Activated CD8-positive, alpha-beta memory T cell treated with anti-CD3 and anti-CD28 coated beads, Interleukin-2, amount 50 U/mL, for 4 hours (primary cell): ENCODE data around the gene USP38.
A peak's percentile ranks its signal among the peaks of the same experiment; 100 is the strongest.
"Not testable (repeated sequence)": the region's sequence is repeated elsewhere in the genome, so short reads cannot be mapped to it uniquely, and the experiment has no call there.

Experiments used
- DNase-seq: peaks from one replicate; pipeline ENCODE4 v3.0.0-alpha.2; 2020

Gene USP38, protein sequence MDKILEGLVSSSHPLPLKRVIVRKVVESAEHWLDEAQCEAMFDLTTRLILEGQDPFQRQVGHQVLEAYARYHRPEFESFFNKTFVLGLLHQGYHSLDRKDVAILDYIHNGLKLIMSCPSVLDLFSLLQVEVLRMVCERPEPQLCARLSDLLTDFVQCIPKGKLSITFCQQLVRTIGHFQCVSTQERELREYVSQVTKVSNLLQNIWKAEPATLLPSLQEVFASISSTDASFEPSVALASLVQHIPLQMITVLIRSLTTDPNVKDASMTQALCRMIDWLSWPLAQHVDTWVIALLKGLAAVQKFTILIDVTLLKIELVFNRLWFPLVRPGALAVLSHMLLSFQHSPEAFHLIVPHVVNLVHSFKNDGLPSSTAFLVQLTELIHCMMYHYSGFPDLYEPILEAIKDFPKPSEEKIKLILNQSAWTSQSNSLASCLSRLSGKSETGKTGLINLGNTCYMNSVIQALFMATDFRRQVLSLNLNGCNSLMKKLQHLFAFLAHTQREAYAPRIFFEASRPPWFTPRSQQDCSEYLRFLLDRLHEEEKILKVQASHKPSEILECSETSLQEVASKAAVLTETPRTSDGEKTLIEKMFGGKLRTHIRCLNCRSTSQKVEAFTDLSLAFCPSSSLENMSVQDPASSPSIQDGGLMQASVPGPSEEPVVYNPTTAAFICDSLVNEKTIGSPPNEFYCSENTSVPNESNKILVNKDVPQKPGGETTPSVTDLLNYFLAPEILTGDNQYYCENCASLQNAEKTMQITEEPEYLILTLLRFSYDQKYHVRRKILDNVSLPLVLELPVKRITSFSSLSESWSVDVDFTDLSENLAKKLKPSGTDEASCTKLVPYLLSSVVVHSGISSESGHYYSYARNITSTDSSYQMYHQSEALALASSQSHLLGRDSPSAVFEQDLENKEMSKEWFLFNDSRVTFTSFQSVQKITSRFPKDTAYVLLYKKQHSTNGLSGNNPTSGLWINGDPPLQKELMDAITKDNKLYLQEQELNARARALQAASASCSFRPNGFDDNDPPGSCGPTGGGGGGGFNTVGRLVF

DNA sequence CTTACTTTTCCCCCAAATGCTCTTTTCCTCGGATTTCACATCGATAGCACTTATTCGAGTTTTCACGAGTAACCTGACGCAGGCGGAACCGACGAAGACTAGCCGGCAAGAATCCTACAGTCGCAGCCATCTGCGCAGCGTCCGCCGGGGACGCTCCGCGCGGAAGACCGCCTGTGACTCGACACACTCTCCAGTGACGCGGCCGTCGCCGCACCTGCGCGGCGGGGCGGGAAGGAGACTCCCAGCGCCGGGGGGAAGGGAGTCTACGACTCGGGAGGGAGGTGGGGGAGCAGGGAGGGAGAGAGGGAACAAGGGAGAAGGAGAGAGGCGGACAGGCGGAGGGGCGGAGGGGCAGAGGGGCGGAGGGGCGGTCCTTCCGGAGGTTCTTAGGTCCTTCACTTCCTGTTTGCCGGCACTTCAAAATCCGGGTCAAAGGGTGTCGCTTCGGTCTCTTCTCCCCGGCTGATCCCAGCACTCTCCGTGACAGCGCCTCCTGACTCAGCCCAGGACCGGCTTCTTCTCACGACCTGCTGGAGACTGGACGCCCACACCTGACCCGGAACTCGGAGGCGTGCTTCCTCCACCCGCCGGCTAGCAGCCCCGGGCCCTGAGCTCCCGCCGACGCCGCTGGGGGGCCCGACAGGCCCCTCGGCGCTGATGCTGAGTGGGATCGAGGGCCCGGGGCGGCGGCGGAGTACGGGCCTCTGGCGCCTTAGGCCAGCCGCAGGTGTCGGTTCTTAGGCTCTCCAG lies at the start of gene USP38:
Gene USP38, plus strand, starts transcription at position 415 of the 750 bp plus-strand sequence. CDS start 534 bp downstream, outside the sequence.
- DNase-seq, result peak; percentile 84

DNA sequence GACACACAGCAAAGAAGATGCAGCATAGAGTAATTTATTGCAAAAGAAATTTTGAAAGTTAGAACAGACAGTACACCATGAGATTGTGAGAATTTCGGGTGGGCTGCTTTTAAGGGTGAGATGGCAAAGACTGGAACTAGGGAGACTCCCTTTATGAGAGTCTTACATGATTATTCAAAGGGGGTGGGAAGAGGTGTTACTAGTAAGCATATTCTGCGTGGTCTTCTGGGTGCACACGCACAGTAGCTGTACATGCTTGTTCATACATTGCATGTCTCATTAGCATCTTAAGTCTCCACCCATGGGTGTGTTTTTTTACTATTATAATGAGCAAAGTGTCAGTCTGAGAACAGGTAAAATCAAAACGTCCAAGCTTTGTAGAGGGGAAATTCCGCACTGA lies 49.4 kb upstream of the USP38 start:
- no peak for DNase-seq

DNA sequence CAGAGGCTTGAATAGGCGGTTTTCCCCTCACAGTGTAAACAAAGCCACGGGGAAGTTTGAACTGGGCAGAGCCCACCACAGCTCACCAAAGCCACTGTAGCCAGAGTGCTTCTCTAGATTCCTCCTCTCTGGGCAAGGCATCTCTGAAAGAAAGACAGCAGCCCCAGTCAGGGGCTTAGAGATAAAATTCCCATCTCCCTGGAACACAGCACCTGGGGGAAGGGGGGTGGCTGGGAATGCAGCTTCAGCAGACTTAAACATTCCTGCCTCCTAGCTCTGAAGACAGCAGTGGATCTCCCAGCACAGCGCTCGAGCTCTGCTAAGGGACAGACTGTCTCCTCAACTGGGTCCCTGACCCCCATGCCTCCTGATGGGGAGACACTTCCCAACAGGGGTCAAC lies 44.0 kb upstream of the USP38 start:
- DNase-seq, result no peak

DNA sequence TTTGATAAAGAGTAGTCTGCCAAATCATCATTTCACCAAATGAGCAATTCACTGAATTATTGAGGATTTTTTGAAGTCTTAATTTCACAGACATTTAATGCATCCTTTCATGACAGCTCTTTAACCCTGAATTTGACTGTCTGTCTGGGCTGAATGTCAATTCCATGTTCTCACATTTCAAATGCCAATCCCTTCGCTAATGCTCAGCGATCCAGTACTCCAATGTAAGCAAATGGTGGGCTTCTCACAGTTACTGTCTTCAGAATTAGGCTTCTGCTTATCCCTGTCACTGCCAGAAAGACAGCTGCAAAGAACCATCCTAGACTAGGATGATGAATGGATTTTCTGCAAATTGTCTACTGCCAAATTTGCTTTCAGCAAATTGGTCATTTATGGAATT lies 36.2 kb upstream of the USP38 start:
- no peak for DNase-seq

DNA sequence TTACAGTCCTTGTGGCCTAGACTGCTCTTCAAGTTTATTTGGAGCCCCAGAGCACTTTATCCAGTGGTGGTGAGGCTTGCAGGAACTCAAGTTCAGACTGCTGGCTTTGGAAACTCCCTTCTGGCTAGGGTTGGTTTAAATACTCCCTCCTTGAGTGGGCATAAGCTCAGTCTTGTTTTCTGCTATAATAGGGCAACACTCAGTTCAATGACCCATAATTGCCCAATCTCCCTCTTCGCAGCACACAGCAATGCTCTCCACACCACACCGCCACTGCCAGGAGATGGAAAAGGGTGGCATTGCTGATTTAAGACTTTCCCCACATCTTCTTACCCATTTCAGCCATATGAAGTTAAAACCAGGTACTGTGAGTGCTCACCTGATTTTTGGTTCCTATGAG lies 27.9 kb upstream of the USP38 start:
- no peak for DNase-seq

DNA sequence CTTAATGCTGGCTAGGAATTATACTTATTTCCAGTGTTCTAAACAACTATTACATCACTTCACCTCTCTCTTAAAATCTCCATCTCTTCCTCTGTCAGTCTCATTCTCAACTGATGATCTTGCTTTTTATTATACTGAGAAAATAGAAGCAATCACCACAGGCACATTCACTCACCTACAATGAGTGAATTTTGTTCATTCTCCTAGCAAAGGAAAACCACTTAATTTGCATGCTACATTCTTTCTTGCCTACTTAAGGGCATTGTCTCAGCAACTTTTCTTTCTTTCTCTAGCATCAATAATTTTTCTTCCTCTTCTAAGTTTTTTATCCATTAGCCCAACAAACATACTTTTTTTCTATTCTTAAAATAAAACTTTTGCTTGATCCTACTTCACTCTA lies 21.1 kb upstream of the USP38 start:
- no peak for DNase-seq

DNA sequence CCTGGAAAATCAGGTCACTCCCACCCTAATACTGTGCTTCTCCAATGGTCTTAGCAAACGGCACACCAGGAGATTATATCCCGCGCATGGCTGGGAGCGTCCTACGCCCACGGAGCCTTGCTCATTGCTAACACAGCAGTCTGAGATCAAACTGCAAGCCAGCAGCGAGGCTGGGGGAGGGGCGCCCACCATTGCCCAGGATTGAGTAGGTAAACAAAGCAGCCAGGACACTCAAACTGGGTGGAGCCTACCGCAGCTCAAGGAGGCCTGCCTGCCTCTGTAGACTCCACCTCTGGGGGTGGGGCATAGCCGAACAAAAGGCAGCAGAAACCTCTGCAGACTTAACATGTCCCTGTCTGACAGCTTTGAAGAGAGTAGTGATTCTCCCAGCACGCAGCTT lies 18.0 kb upstream of the USP38 start:
- DNase-seq, result not testable (repeated sequence)

DNA sequence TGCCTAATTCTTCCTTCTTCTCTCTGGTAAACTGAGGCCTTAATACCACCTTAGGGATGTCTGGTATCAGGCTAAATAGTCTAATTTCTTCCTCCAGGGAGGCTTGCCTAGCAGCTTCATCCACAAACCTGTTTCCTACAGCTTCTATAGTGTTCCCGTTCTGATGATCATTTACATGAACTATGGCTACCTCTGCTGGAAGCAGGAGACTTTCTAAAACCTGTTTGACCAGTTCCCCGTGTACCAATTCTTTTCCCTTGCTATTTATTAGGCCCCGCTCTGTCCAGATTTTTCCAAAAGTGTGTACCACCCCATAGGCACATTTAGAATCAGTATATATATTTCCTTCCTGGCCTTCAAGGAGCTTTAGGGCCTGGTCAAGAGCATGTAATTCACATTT lies 5.8 kb upstream of the USP38 start:
- no peak for DNase-seq

DNA sequence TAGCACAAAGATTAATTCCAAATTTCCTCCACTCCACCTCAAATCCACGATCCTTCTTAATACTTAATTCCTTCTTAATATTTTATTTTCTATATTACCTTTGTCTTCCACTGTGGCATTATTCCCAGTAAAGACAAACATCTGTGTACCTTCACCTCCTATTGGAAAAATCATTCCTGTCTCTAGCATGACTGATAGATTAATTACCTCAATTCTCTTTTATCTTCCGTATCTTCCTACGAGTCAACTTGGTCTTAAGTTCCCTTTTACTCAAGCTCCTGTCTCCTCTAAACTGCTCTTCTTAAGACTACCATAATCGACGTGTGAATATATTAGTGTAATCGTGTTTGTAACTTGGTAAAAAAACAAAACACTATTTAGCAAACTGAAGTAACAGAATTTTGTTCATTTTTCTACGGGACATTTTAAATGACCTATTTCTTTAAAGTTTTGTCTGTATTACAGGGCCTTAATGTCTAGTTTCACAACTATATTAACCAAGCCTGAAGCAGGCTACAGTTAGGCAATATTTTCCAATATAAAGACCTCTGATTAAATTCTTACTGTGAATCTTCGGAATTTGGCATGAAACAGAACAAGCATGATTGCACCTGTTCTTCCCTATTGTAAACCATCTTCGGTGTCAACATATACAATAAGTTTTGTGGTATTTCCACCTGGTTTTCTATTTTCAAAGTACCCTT lies 1.1 kb upstream of the USP38 start:
- DNase-seq, result no peak

DNA sequence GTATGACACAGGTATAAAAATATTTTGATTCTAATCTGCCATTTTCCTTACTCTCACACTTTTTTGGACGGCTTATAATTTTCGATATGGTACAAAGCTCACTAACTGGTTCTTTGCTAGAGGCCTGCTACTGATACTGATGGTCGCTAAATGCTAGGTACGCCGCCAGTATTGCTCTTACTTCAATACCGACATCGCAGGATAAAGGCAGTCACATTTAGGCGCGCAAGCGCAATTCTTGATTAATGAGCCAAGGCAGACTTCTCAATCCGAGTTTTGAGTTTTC lies 557 bp upstream of the USP38 start:
- no peak for DNase-seq

DNA sequence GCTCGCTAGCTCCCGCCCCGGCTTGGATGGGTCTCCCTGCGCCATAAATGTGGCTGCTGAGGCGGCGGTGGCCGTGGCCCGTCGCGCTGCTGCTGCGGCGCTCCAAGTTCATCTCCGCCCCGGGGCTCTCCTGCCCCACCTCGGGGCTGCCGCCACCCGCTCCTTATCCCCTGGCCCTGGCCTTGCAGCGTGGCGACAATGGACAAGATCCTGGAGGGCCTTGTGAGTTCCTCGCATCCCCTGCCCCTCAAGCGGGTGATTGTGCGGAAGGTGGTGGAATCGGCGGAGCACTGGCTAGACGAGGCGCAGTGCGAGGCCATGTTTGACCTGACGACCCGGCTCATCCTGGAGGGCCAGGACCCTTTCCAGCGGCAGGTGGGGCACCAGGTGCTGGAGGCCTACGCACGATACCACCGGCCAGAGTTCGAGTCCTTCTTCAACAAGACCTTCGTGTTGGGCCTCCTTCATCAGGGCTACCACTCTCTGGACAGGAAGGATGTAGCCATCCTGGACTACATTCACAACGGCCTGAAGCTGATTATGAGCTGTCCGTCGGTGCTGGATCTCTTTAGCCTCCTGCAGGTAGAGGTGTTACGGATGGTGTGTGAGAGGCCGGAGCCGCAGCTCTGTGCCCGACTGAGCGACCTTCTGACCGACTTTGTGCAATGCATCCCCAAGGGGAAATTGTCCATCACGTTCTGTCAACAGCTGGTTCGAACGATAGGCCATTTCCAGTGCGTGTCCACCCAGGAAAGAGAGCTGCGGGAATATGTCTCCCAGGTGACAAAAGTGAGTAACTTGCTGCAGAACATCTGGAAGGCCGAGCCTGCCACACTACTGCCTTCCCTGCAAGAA lies 763 bp downstream of the USP38 start:
- DNase-seq, result no peak

DNA sequence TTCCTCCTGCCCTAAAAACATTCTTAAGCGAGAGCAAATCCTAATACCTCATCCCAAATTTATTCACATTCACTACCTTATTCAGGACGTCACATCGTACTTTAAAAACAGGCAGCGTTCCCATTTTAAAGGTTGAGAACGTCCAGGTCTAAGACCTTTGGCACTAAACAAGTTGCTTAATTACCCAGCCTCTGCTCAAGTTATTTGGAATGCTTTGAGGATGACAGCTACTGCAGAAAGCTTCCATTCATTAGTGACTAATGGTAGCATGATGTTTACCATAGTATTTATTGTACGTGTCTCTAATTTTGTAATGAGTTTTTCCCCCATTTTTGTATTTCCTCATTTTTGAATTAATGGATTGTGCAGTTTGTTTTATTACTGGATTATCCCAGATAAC lies 1.5 kb downstream of the USP38 start:
- no peak for DNase-seq

DNA sequence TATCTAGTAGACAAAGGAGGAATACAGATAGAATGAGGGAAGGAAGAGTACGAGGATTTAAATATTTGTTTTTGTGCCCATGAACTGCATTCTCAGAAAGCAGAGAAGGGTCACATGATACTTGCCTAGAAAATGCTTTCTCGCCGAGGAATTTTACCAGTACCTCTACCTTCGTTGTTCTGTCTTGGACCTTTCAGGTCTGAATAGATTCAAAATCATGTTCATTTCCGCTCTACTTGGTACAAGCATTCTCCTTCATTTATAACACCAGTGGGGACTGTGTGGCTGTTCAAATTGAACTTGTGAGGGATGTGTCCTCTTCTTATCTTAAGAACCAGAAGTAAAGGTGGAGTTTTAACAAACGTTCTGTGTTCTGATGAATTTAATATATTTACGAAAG lies 1.9 kb downstream of the USP38 start:
- no peak for DNase-seq

DNA sequence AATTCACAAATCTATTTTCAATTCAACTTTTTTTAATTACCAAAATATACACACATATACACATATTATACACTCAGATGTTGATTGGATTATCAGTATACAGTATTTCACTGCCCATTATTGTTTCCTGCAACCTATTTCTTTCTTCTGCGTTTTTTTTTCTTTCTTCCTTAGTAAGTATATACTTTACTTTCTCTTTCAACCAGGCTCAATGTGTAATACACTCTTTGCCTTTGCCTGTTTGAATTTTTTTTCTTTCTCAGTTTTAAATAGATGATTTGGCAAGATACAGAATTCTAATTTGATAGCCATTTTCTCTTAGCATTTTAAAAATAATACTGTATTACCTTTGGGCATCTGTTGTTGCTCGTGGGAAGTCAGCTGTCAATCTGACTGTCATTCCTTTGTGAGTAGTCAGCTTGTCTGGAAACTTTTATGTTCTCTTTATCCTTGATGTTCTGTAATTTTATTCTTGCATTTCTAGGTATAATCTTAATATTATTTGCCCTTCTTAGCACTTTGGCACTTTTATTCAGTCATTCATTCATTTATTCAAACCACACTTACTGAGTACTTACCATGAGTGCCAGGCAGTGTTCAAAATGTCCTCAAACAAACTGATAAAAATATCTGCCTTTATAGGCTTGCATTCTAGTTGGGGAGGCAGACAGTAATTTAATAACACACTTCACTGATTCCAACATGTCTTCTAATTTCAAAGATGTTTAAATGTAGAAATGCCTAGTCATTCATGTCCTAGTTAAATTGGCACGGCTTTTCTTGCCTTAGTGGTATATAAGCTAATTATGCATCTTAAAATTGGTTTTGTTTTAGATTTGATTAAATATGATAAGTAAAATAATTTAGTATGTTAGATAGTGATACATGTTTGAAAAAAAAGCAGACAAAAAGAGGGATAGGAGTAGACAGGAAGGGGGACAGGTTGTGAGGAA lies 3.7 kb downstream of the USP38 start:
- DNase-seq, result no peak

DNA sequence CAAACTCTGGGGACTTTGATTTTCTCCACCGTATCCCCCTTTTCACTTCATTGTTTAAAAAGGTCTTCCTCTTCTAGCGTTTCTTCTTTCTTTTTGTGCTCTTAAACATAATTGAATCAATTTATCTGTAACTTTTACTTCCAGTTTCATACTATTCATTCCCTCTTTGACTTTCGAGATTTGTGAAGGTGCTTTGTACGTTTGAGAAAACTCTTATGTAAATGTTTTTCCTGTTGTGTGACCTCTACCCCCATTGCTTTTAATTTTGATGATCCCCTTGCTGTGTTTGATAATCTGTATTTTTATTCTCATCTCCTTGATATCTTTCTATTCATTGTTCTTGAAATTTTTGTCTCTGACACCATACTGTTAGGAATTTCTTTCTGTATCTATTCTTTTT lies 4.8 kb downstream of the USP38 start:
- DNase-seq, result no peak

DNA sequence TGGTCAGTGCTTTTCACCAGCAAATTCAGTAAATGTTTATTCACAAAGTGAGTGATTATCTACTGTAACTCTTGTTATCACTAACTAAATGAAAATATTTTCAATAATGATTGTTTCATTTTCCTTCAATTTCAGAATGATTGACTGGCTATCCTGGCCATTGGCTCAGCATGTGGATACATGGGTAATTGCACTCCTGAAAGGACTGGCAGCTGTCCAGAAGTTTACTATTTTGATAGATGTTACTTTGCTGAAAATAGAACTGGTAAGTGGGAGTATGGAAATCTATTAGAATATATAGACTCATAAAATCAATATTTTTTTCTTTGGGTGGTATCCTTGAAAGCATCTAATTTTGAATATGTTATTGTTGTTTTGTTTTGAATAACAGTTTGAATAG lies 10.9 kb downstream of the USP38 start:
- DNase-seq, result no peak

DNA sequence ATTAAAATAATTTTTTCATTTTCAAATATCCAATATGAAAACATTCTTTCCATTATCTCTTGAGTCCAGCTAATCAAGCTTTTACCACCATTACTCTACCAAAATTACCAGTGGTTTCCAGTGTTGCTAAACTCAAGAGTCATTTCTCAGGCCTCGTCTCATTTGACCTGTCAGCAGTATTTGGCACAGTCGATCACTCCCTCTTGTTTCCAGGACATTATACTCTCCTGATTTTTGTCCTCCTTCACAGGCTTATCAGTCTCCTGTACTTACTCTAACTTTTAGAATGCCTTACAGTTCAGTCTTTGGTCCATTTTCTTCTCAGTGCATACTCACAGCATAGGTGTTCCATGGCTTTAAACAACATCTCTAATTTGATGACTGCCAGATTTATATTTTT lies 11.6 kb downstream of the USP38 start:
- DNase-seq, result no peak

DNA sequence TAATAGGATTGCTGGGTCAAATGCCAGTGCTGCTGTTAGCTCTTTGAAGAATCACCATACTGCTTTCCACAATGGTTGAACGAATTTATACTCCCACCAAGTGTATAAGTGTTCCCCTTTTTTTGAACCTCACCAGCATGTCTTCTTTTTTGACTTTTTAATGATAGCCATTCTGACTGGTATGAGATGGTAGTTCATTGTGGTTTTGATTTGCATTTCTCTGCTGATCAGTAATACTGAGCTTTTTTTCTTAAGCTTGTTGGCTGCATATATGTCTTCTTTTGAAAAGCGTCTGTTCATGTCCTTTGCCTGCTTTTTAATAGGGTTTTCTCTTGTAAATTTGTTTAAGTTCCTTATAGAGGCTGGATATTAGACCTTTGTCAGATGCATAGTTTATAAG lies 14.8 kb downstream of the USP38 start:
- no peak for DNase-seq

DNA sequence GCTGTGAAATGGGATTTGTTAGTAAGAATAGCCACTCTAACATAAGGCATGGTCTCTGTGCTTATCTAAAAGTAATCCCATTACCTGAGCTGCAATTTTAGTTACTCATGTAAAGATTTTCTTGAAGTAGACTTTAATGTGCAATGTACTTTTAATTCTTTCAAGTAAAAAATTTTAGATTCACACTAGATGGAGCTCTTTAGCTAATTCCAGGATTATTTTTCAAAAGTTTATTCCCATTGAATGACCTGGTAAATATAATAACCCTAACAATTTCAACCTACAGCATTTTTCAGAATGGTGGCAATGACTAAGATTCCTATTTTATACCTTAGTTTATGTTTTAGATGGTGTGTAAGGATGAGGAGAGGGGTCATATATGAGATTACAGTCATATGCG lies 18.1 kb downstream of the USP38 start:
- DNase-seq, result no peak

DNA sequence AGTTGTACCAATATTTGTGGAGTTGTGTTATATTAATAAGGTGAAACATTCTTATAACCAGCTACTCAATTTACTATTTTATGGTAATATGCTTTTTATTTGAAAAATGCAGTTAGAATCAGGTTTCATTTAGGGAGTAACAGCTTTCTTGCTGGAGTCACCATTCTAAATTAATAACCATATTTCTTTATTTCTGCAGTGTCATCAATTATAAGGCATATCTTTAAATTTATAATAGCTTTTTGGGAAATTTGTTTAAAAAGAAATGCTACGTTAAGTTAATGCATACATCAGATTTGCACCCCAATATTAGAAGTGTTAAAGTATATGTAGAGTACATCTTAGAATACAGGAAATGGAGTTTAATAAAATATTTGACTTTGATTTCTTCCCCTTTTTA lies 18.9 kb downstream of the USP38 start:
- no peak for DNase-seq

DNA sequence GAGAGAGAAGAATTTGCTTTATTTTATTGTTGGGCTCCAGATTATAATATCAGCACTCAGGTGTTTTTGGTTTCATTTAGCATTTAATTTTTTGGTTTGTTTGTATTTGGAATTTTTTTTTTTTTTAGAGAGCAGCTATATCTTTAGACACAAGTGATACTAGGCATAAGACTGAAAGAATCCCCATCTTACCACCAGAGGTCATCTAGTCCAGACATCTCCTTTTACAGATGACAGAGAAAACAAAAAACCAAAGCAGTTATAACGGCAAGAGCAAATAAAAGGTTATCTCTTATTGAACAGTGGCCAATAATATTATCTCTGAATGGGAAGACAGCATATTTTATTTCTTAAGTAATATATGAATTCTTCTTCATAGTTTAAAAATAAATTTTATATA lies 22.8 kb downstream of the USP38 start:
- no peak for DNase-seq
